Neural cell (in vitro differentiated cells): ENCODE measurements around the gene BAG5. TPM values are rescaled to one million over a fixed set of nuclear protein-coding genes. Genes with fewer than 3 reads are reported as not detected.

Source experiments
- H2AFZ ChIP-seq: fragments of 200-600, 300-800 bp; sonication (generic), shearing (Covaris generic); 2 replicates; pipeline ENCODE4 v1.6.0; 2014; ENCODE audit warnings: low read depth, mild to moderate bottlenecking, antibody characterized with exemption, low read length, moderate library complexity
- H3F3A ChIP-seq: fragments of 200-600 bp; shearing (Covaris generic); 2 replicates; pipeline ENCODE4 v1.6.1; 2016; ENCODE audit warnings: mild to moderate bottlenecking, moderate library complexity, mixed read lengths, antibody characterized with exemption, low read length; ENCODE audit not compliant: insufficient read depth, poor library complexity, severe bottlenecking
- H3K27ac ChIP-seq: fragments of 200-600, 300-800 bp; sonication (generic), shearing (Covaris generic); 2 replicates; pipeline ENCODE4 v1.5.1; 2014; ENCODE audit warnings: mild to moderate bottlenecking, low read length, moderate library complexity
- H3K27me3 ChIP-seq: fragments of 300-800, 200-600 bp; sonication (generic), shearing (Covaris generic); 2 replicates; pipeline ENCODE4 v1.6.0; 2014; ENCODE audit warnings: mild to moderate bottlenecking, low read depth, low read length, moderate library complexity; ENCODE audit not compliant: insufficient read depth
- H3K36me3 ChIP-seq: fragments of 300-800, 200-600 bp; sonication (generic), shearing (Covaris generic); 2 replicates; pipeline ENCODE4 v1.5.1; 2014; ENCODE audit warnings: mild to moderate bottlenecking, antibody characterized with exemption, low read length, moderate library complexity; ENCODE audit not compliant: insufficient read depth
- H3K4me2 ChIP-seq: fragments of 300-800, 200-600 bp; sonication (generic), shearing (Covaris generic); 2 replicates; pipeline ENCODE4 v1.6.0; 2014; ENCODE audit warnings: mild to moderate bottlenecking, low read length
- H3K4me3 ChIP-seq: fragments of 300-800, 200-600 bp; sonication (generic), shearing (Covaris generic); 2 replicates; pipeline ENCODE4 v1.5.1; 2014; ENCODE audit warnings: mild to moderate bottlenecking, low read length, moderate library complexity
- H3K79me2 ChIP-seq: fragments of 200-600 bp; shearing (Covaris generic); replicated peaks from 2 replicates; pipeline ENCODE4 v1.6.0; 2014; ENCODE audit warnings: mild to moderate bottlenecking, low read length, moderate library complexity; ENCODE audit not compliant: insufficient read depth
- H3K9ac ChIP-seq: fragments of 300-800, 200-600 bp; sonication (generic), shearing (Covaris generic); 2 replicates; pipeline ENCODE4 v1.6.1; 2016; ENCODE audit warnings: mild to moderate bottlenecking, low read length, mixed read lengths
- H3K9me2 ChIP-seq: fragments of 200-600 bp; shearing (Covaris generic); 2 replicates; pipeline ENCODE4 v1.6.1; 2016; ENCODE audit warnings: mild to moderate bottlenecking, low read length, mixed read lengths; ENCODE audit not compliant: insufficient read depth
- H3K9me3 ChIP-seq: fragments of 200-600, 300-800 bp; sonication (generic), shearing (Covaris generic); 2 replicates; pipeline ENCODE4 v1.6.1; 2016; ENCODE audit warnings: mild to moderate bottlenecking, mixed run types, low read length, moderate library complexity, mixed read lengths
- H4K20me1 ChIP-seq: fragments of 200-600 bp; shearing (Covaris generic); 2 replicates; pipeline ENCODE4 v1.6.1; 2016; ENCODE audit warnings: mild to moderate bottlenecking, mixed run types; ENCODE audit not compliant: insufficient read depth
- EP300 ChIP-seq: fragments of 450-650 bp; conservative IDR thresholded peaks from 2 replicates; pipeline ENCODE4 v1.6.1; 2014; ENCODE audit warnings: antibody characterized with exemption, mild to moderate bottlenecking, moderate library complexity; ENCODE audit not compliant: poor library complexity, severe bottlenecking
- EZH2 ChIP-seq: fragments of 200-600, 300-800 bp; shearing (Covaris generic), sonication (generic); IDR thresholded peaks from 2 replicates; pipeline ENCODE4 v1.6.1; 2014; ENCODE audit warnings: antibody characterized with exemption, low read length, borderline replicate concordance, mild to moderate bottlenecking; ENCODE audit not compliant: insufficient read depth, poor library complexity, severe bottlenecking
- MXI1 ChIP-seq: fragments of 450-650 bp; conservative IDR thresholded peaks from 2 replicates; pipeline ENCODE4 v1.6.1; 2014; ENCODE audit warnings: antibody characterized with exemption, mild to moderate bottlenecking; ENCODE audit not compliant: poor library complexity, severe bottlenecking
- POLR2AphosphoS5 ChIP-seq: IDR thresholded peaks from 2 replicates; pipeline ENCODE4 v1.6.1; 2012
- RAD21 ChIP-seq: fragments of 450-650 bp; conservative IDR thresholded peaks from 2 replicates; pipeline ENCODE4 v1.6.1; 2014; ENCODE audit warnings: antibody characterized with exemption, mild to moderate bottlenecking, moderate library complexity
- SMC3 ChIP-seq: fragments of 450-650 bp; conservative IDR thresholded peaks from 2 replicates; pipeline ENCODE4 v1.6.1; 2014; ENCODE audit warnings: antibody characterized with exemption, mild to moderate bottlenecking, moderate library complexity; ENCODE audit not compliant: poor library complexity
- TAF1 ChIP-seq: IDR thresholded peaks from 2 replicates; pipeline ENCODE4 v1.6.1; 2012; ENCODE audit warnings: low read depth
- polyA plus RNA-seq: library from polyadenylated mRNA; depleted of rRNA; stranded (reverse); fragments of >200 nt; gene quantifications from 2 replicates; pipeline ENCODE4 v1.2.3, GENCODE V29; 2014
- TF ChIP-seq, protein P1 (sequence below): IDR thresholded peaks from 2 replicates; pipeline ENCODE4 v1.6.1; 2012; ENCODE audit warnings: borderline replicate concordance
- TF ChIP-seq, protein P2 (sequence below): fragments of 450-650 bp; IDR thresholded peaks from 2 replicates; pipeline ENCODE4 v1.5.1; 2014; ENCODE audit warnings: antibody characterized with exemption, mild to moderate bottlenecking, moderate library complexity; ENCODE audit not compliant: poor library complexity, severe bottlenecking

BAG5 gene
- polyA plus RNA-seq, 1 donor from 2014 or later: 25.5 TPM

DNA sequence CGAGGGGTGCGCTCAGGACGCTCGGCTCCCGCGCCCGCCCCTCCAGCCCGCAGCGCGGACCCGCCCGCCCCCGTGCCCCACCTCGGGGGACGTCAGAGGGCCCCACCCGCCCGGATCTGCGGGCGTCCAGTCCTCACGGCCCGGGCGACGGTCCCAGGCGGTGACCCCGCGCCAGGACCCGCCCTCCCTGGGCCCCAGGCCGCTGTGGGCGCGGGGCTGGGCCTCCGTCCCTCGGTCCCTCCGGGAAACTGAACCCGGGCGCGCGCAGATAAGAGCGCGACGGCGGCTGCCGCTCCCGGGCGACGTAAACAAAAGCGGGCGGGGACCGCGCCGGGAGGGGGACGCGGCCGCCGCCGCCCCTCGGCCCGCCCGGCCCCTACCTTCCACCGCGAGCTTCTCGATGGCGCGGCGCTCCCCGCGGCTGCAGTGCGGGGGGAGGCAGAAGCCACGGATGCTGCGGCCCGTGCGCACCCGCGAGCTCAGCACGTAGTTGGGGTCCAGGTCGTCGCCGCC, 41.0 kb downstream of the BAG5 start:
- no peaks in the 10 kb centered on the region for H3F3A ChIP-seq
- H3K9me3 ChIP-seq: no peaks in the 10 kb centered on the region
- H3K9me2 ChIP-seq: no peaks in the 10 kb centered on the region
- no peak overlapping the region for H3K4me2 ChIP-seq
- H4K20me1 ChIP-seq: peaks cover 19% of the 10 kb centered on the region
- H3K79me2 ChIP-seq: peaks cover 16% of the 10 kb centered on the region
- H3K27me3 ChIP-seq: no peaks in the 10 kb centered on the region
- peak overlapping the region; percentile 97 for H3K9ac ChIP-seq
- H3K27ac ChIP-seq: peak overlapping the region; percentile 90
- peaks cover 7% of the 10 kb centered on the region for H3K36me3 ChIP-seq
- H2AFZ ChIP-seq: no peak overlapping the region
- TF ChIP-seq SMC3: no peak
- no peak for TF ChIP-seq RAD21
- TF ChIP-seq EP300: no peak
- TF ChIP-seq, protein P1, sequence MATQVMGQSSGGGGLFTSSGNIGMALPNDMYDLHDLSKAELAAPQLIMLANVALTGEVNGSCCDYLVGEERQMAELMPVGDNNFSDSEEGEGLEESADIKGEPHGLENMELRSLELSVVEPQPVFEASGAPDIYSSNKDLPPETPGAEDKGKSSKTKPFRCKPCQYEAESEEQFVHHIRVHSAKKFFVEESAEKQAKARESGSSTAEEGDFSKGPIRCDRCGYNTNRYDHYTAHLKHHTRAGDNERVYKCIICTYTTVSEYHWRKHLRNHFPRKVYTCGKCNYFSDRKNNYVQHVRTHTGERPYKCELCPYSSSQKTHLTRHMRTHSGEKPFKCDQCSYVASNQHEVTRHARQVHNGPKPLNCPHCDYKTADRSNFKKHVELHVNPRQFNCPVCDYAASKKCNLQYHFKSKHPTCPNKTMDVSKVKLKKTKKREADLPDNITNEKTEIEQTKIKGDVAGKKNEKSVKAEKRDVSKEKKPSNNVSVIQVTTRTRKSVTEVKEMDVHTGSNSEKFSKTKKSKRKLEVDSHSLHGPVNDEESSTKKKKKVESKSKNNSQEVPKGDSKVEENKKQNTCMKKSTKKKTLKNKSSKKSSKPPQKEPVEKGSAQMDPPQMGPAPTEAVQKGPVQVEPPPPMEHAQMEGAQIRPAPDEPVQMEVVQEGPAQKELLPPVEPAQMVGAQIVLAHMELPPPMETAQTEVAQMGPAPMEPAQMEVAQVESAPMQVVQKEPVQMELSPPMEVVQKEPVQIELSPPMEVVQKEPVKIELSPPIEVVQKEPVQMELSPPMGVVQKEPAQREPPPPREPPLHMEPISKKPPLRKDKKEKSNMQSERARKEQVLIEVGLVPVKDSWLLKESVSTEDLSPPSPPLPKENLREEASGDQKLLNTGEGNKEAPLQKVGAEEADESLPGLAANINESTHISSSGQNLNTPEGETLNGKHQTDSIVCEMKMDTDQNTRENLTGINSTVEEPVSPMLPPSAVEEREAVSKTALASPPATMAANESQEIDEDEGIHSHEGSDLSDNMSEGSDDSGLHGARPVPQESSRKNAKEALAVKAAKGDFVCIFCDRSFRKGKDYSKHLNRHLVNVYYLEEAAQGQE: no peak
- TF ChIP-seq POLR2AphosphoS5: peak; percentile 18
- peak; percentile 3 for TF ChIP-seq MXI1
- no peak for TF ChIP-seq TAF1
- H3K4me3 ChIP-seq: peak overlapping the region; percentile 91

DNA sequence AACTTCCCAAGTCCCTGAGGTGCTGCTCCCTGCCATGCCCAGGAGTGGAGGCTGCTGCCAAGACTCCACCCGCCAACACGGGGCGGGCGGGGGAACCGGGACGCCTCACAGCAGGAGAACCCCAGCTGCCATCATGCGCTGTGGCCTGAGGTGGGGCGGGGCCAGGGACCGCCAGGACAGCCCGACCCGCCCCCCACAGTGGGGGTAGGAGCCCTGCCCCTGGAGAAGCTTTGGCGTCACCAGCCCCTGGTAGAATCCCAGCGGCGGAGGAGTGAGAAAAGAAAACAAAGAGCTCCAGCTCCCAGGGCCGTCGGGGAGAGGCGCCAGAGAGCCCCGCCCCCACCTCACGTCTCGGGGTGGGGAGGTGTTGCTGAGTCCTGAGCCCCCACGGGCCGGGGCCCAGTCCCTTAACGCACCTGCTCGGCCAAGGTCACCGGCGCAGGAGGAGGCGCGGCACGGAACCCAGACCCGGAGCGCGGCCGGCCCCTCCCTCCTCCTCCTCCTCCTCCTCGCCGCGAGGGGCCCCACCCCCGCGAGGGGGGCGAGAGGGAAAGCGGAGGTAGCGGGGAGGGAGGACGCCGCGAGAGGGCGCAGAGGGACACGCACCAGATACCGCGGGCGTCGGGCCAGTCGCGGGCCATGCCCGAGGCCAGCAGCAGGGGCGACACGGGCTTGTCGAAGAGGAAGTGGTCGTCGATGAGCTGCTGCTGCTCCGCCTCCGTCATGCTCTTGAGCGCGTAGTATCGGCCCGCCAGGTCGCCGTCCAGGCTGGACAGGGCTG, 41.6 kb downstream of the BAG5 start:
- Histone ChIP-seq H3K27me3 (no peaks in the 10 kb centered on the region), H3K9me3 (no peaks in the 10 kb centered on the region), H3K9ac (peak overlapping the region; percentile 97), H4K20me1 (peaks cover 19% of the 10 kb centered on the region), H3K36me3 (peaks cover 7% of the 10 kb centered on the region), H3K27ac (peak overlapping the region; percentile 90), H3K9me2 (no peaks in the 10 kb centered on the region), H2AFZ (no peak overlapping the region), H3K4me2 (peak overlapping the region; percentile 44), H3F3A (no peaks in the 10 kb centered on the region), H3K4me3 (peak overlapping the region; percentile 91), H3K79me2 (peaks cover 16% of the 10 kb centered on the region)
- TF ChIP-seq, protein P1: peak; percentile 6
- TF ChIP-seq RAD21 (peak; percentile 49), EP300 (no peak), POLR2AphosphoS5 (no peak), EZH2 (no peak), MXI1 (peak; percentile 53), TAF1 (no peak), SMC3 (peak; percentile 67)
- TF ChIP-seq, protein P2, sequence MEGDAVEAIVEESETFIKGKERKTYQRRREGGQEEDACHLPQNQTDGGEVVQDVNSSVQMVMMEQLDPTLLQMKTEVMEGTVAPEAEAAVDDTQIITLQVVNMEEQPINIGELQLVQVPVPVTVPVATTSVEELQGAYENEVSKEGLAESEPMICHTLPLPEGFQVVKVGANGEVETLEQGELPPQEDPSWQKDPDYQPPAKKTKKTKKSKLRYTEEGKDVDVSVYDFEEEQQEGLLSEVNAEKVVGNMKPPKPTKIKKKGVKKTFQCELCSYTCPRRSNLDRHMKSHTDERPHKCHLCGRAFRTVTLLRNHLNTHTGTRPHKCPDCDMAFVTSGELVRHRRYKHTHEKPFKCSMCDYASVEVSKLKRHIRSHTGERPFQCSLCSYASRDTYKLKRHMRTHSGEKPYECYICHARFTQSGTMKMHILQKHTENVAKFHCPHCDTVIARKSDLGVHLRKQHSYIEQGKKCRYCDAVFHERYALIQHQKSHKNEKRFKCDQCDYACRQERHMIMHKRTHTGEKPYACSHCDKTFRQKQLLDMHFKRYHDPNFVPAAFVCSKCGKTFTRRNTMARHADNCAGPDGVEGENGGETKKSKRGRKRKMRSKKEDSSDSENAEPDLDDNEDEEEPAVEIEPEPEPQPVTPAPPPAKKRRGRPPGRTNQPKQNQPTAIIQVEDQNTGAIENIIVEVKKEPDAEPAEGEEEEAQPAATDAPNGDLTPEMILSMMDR: peak; percentile 75
